SK-N-SH (cell line): Measurements from ENCODE around the gene PAPOLB. TPM values are rescaled to one million over a fixed set of nuclear protein-coding genes. Genes with fewer than 3 reads are reported as not detected.

ENCODE experiments used
- CTCF ChIA-PET: fragments of 300-600, 350-600 bp; formaldehyde crosslinking; extraction: SDS; loops from one replicate; lab custom pipeline; 2021; lab: Yijun Ruan, JAX
- POLR2A ChIA-PET: fragments of 350-600 bp; sonication (Branson Sonifier 250); formaldehyde crosslinking; extraction: SDS; loops from one replicate; lab custom pipeline; 2020; ENCODE audit warnings: antibody characterized with exemption, inconsistent platforms; lab: Yijun Ruan, JAX
- DNase-seq: peaks from one replicate; pipeline ENCODE4 v3.0.0; 2012
- H2AFZ ChIP-seq: fragments of 200-600 bp; sonication (generic); 2 replicates; pipeline ENCODE4 v1.8.1; 2016; ENCODE audit warnings: antibody characterized with exemption, mild to moderate bottlenecking, low read depth
- H3F3A ChIP-seq: fragments of 200-600 bp; sonication (generic); replicated peaks from 2 replicates; pipeline ENCODE3; 2016; ENCODE audit warnings: antibody characterized with exemption, mild to moderate bottlenecking; ENCODE audit not compliant: insufficient read depth
- H3K27ac ChIP-seq, 2 experiments: fragments of 200-500 bp in 1 of 2; fragments of 200-600 bp in 1 of 2; sonication (Bioruptor generic) in 1 of 2; sonication (generic), shearing (Covaris generic) in 1 of 2; 2 replicates each; pipeline versions ENCODE4 v1.5.1 to v1.6.1; 2014 to 2016; ENCODE audit warnings: low read depth in 2 of 2, inconsistent platforms in 1 of 2, low read length in 1 of 2, mild to moderate bottlenecking in 1 of 2, mixed read lengths in 1 of 2
- H3K27me3 ChIP-seq: fragments of 200-600 bp; sonication (generic), shearing (Covaris generic); 2 replicates; pipeline ENCODE4 v1.6.1; 2016; ENCODE audit warnings: mixed run types; ENCODE audit not compliant: insufficient read depth
- H3K36me3 ChIP-seq, 2 experiments: fragments of 200-500 bp in 1 of 2; fragments of 200-600 bp in 1 of 2; sonication (Bioruptor generic) in 1 of 2; sonication (generic) in 1 of 2; replicated peaks in 1 of 2; 2 replicates each; pipeline versions ENCODE3 to v1.5.1; 2014 to 2016; ENCODE audit warnings: low read length in 1 of 2, mild to moderate bottlenecking in 1 of 2; ENCODE audit not compliant: insufficient read depth in 2 of 2, control insufficient read depth in 1 of 2
- H3K4me1 ChIP-seq, 2 experiments: fragments of 200-500 bp in 1 of 2; fragments of 200-600 bp in 1 of 2; sonication (Bioruptor generic) in 1 of 2; sonication (generic), shearing (Covaris generic) in 1 of 2; 2 replicates each; pipeline versions ENCODE4 v1.5.1 to v1.6.1; 2014 to 2016; ENCODE audit warnings: low read depth in 1 of 2, low read length in 1 of 2, mixed run types in 1 of 2; ENCODE audit not compliant: insufficient read depth in 2 of 2, control insufficient read depth in 1 of 2
- H3K4me2 ChIP-seq: fragments of 200-600 bp; sonication (generic), shearing (Covaris generic); 2 replicates; pipeline ENCODE4 v1.6.1; 2017; ENCODE audit warnings: mixed run types
- H3K4me3 ChIP-seq, 2 experiments: fragments of 200-500 bp in 1 of 2; fragments of 200-600 bp in 1 of 2; sonication (Bioruptor generic) in 1 of 2; sonication (generic), shearing (Covaris generic) in 1 of 2; 2 replicates each; pipeline versions ENCODE4 v1.5.1 to v1.8.1; 2014 to 2016; ENCODE audit warnings: low read depth in 2 of 2, inconsistent platforms in 1 of 2, low read length in 1 of 2, mild to moderate bottlenecking in 1 of 2, mixed read lengths in 1 of 2, moderate library complexity in 1 of 2
- H3K79me2 ChIP-seq: fragments of 200-600 bp; sonication (generic); 2 replicates; pipeline ENCODE4 v1.8.1; 2017; ENCODE audit warnings: mild to moderate bottlenecking; ENCODE audit not compliant: insufficient read depth
- H3K9ac ChIP-seq: fragments of 200-600 bp; sonication (generic); 2 replicates; pipeline ENCODE4 v1.6.1; 2017; ENCODE audit warnings: mixed run types
- H3K9me2 ChIP-seq: fragments of 200-600 bp; sonication (generic); 2 replicates; pipeline ENCODE4 v1.6.1; 2017; ENCODE audit warnings: mixed run types
- H3K9me3 ChIP-seq: fragments of 200-600 bp; sonication (generic); 2 replicates; pipeline ENCODE4 v1.6.1; 2017; ENCODE audit warnings: mixed run types, mild to moderate bottlenecking, moderate library complexity
- H4K20me1 ChIP-seq: fragments of 200-600 bp; sonication (generic); 2 replicates; pipeline ENCODE4 v1.6.1; 2017; ENCODE audit warnings: mild to moderate bottlenecking, mixed run types; ENCODE audit not compliant: insufficient read depth
- EP300 ChIP-seq, 2 experiments: IDR thresholded peaks; 2 replicates each; pipeline versions ENCODE4 v1.4.0 to v1.6.1; 2012; ENCODE audit warnings: borderline replicate concordance in 1 of 2, low read depth in 1 of 2, low read length in 1 of 2
- EZH2phosphoT487 ChIP-seq: fragments of 200-600 bp; sonication (generic); IDR thresholded peaks from 2 replicates; pipeline ENCODE4 v1.6.1; 2017; ENCODE audit warnings: low read depth, mixed run types, mild to moderate bottlenecking, antibody characterized with exemption, moderate library complexity, borderline replicate concordance
- FOSL2 ChIP-seq: IDR thresholded peaks from 2 replicates; pipeline ENCODE4 v1.4.0; 2012; ENCODE audit warnings: low read depth, mild to moderate bottlenecking, moderate library complexity, borderline replicate concordance
- FOXJ3 ChIP-seq: sonication (generic); formaldehyde crosslinking; IDR thresholded peaks from 2 replicates; pipeline ENCODE4 v1.5.1; 2020; ENCODE audit warnings: mild to moderate bottlenecking, missing genetic modification reagents
- FOXM1 ChIP-seq: IDR thresholded peaks from 2 replicates; pipeline ENCODE4 v1.4.0; 2012; ENCODE audit warnings: low read depth, mild to moderate bottlenecking
- GABPA ChIP-seq: IDR thresholded peaks from 2 replicates; pipeline ENCODE4 v1.4.0; 2012; ENCODE audit warnings: low read depth, mild to moderate bottlenecking
- GATA2 ChIP-seq: sonication (generic); formaldehyde crosslinking; IDR thresholded peaks from 2 replicates; pipeline ENCODE4 v1.5.0; 2020; ENCODE audit warnings: mild to moderate bottlenecking, missing genetic modification reagents
- MEF2A ChIP-seq: IDR thresholded peaks from 2 replicates; pipeline ENCODE4 v1.4.0; 2012; ENCODE audit warnings: low read depth, borderline replicate concordance
- NFIC ChIP-seq: IDR thresholded peaks from 2 replicates; pipeline ENCODE4 v1.4.0; 2012; ENCODE audit warnings: borderline replicate concordance
- NRF1 ChIP-seq: IDR thresholded peaks from 2 replicates; pipeline ENCODE4 v1.6.1; 2012; ENCODE audit warnings: low read depth, mild to moderate bottlenecking, low read length
- POLR2AphosphoS5 ChIP-seq: IDR thresholded peaks from 2 replicates; pipeline ENCODE4 v1.6.1; 2012; ENCODE audit warnings: low read depth, low read length
- RAD21 ChIP-seq: IDR thresholded peaks from 2 replicates; pipeline ENCODE4 v1.6.1; 2012; ENCODE audit warnings: mild to moderate bottlenecking, low read length
- RCOR1 ChIP-seq: fragments of 150-350 bp; IDR thresholded peaks from 2 replicates; pipeline ENCODE4 v1.6.1; 2017; ENCODE audit warnings: antibody characterized with exemption, low read length
- REST ChIP-seq: IDR thresholded peaks from 2 replicates; pipeline ENCODE4 v1.6.1; 2012; ENCODE audit warnings: mild to moderate bottlenecking, low read depth, low read length, moderate library complexity
- SIN3A ChIP-seq: IDR thresholded peaks from 2 replicates; pipeline ENCODE4 v1.6.1; 2012; ENCODE audit warnings: low read depth, mild to moderate bottlenecking, low read length, moderate library complexity, borderline replicate concordance
- SMC3 ChIP-seq: IDR thresholded peaks from 2 replicates; pipeline ENCODE4 v1.6.1; 2012; ENCODE audit warnings: low read depth, low read length, improper control_type of control experiment
- WGBS: methylation state at CpG from one replicate; pipeline ENCODE4 v1.1.6; 2017; ENCODE audit warnings: low lambda C conversion rate; 5-methylcytosine and 5-hydroxymethylcytosine counted together
- polyA plus RNA-seq, 3 experiments: library from polyadenylated mRNA; depleted of rRNA; stranded (reverse); fragments of >200 nt; gene quantifications; 2 replicates each; pipeline ENCODE4 v1.2.3, GENCODE V29; 2012
- TF ChIP-seq, protein P1 (sequence below): fragments of 150-350 bp; IDR thresholded peaks from 2 replicates; pipeline ENCODE4 v1.6.1; 2016; ENCODE audit warnings: mild to moderate bottlenecking, low read depth, low read length
- TF ChIP-seq, protein P2 (sequence below): IDR thresholded peaks from 2 replicates; pipeline ENCODE4 v1.4.0; 2012; ENCODE audit warnings: low read depth
- TF ChIP-seq, protein P3 (sequence below): fragments of 150-350 bp; IDR thresholded peaks from 2 replicates; pipeline ENCODE4 v1.6.1; 2017; ENCODE audit warnings: antibody characterized with exemption, low read length, low read depth, borderline replicate concordance

The PAPOLB gene
- polyA plus RNA-seq, 1 of the 3 experiments (the other 2 are of a cell fraction), result not detected

DNA sequence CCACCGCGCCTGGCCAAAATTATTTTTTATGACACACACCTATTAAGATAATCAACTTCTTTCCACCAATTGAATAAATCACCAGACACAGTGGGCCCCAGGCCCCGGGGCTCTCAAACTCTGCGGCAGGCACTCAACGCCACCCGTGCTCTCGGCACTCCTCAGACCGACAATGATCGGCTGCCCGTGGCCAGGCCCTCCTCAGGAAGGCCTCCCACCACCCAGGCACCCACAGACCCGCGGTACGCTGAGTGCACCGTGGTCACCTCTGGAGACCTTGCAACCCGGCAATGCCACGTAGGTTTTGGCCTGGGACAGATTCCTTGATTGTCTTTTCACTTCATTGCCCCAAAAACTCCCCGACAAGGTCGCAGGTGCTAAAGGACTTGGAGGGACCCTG is 14.8 kb upstream of the PAPOLB start:
- POLR2A ChIA-PET, result no interaction called here
- H3K9me2 ChIP-seq, result no peaks in the 10 kb centered on the region
- no peak overlapping the region for H3K4me2 ChIP-seq
- TF ChIP-seq, protein P1, sequence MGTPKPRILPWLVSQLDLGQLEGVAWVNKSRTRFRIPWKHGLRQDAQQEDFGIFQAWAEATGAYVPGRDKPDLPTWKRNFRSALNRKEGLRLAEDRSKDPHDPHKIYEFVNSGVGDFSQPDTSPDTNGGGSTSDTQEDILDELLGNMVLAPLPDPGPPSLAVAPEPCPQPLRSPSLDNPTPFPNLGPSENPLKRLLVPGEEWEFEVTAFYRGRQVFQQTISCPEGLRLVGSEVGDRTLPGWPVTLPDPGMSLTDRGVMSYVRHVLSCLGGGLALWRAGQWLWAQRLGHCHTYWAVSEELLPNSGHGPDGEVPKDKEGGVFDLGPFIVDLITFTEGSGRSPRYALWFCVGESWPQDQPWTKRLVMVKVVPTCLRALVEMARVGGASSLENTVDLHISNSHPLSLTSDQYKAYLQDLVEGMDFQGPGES, result no peak
- TF ChIP-seq SMC3 (no peak), EP300 (IDR thresholded peaks at IDR 0.05; ENCODE audit: borderline replicate concordance in 1 of 2, low read depth in 1 of 2, low read length in 1 of 2) (no peak), SIN3A (no peak), REST (no peak)
- TF ChIP-seq, all 33 proteins: peak for 0
- Histone ChIP-seq H3F3A (peaks cover under 1% of the 10 kb centered on the region), H3K27ac (no peak overlapping the region), H3K9ac (no peak overlapping the region), H3K79me2 (peaks cover 5% of the 10 kb centered on the region; the same call in 1 of the 2 replicates), H4K20me1 (no peaks in the 10 kb centered on the region), H2AFZ (no peak overlapping the region), H3K4me3 (no peak overlapping the region), H3K27me3 (no peaks in the 10 kb centered on the region), H3K9me3 (no peaks in the 10 kb centered on the region), H3K4me1 (peaks cover 0 to 51% of the 10 kb centered on the region in 2 experiments; a peak in 1 of 4 replicates), H3K36me3 (peaks cover 0 to 3% of the 10 kb centered on the region in 2 experiments)
- CTCF ChIA-PET, result interaction anchor here (2.8 to 21.4 kb wide), 2 partner anchors 24 to 47 kb away, joined by 14 to 645 read pairs; partner anchors contain the start of gene PAPOLB
- no peak for DNase-seq
- 98% methylated on average over 18 of the region's 18 CpGs for WGBS

GRCh38 chr7:4875391-4875790 is 13.6 kb upstream of the PAPOLB start:
- WGBS, result 99% methylated on average over 15 of the region's 15 CpGs
- TF ChIP-seq GABPA (no peak), POLR2AphosphoS5 (no peak), FOSL2 (no peak), EZH2phosphoT487 (no peak), RCOR1 (no peak), SMC3 (no peak), NRF1 (no peak), EP300 (IDR thresholded peaks at IDR 0.05; ENCODE audit: borderline replicate concordance in 1 of 2, low read depth in 1 of 2, low read length in 1 of 2) (no peak), FOXJ3 (no peak), RAD21 (no peak), FOXM1 (no peak), NFIC (no peak), GATA2 (CRISPR knock-in tag) (no peak), MEF2A (no peak)
- TF ChIP-seq, protein P2, sequence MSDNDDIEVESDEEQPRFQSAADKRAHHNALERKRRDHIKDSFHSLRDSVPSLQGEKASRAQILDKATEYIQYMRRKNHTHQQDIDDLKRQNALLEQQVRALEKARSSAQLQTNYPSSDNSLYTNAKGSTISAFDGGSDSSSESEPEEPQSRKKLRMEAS, result no peak
- TF ChIP-seq, protein P3, sequence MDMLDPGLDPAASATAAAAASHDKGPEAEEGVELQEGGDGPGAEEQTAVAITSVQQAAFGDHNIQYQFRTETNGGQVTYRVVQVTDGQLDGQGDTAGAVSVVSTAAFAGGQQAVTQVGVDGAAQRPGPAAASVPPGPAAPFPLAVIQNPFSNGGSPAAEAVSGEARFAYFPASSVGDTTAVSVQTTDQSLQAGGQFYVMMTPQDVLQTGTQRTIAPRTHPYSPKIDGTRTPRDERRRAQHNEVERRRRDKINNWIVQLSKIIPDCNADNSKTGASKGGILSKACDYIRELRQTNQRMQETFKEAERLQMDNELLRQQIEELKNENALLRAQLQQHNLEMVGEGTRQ, result no peak

More at GRCh38 chr7:4875391-4875790, 13.6 kb upstream of the PAPOLB start:
- H3K36me3 ChIP-seq, result peaks cover 0 to 3% of the 10 kb centered on the region in 2 experiments
- H3K27ac ChIP-seq, result no peak overlapping the region
- H3K9me2 ChIP-seq, result no peaks in the 10 kb centered on the region
- no peaks in the 10 kb centered on the region for H3K79me2 ChIP-seq
- no peak for DNase-seq
- no peak overlapping the region for H3K4me3 ChIP-seq
- H3F3A ChIP-seq, result no peaks in the 10 kb centered on the region
- no peaks in the 10 kb centered on the region for H3K27me3 ChIP-seq
- H4K20me1 ChIP-seq, result no peaks in the 10 kb centered on the region
- H3K4me1 ChIP-seq, result peaks cover 0 to 55% of the 10 kb centered on the region in 2 experiments; a peak in 1 of 4 replicates
- no peaks in the 10 kb centered on the region for H3K9me3 ChIP-seq
- no peak overlapping the region for H2AFZ ChIP-seq
- no peak overlapping the region for H3K9ac ChIP-seq
- ChIA-PET CTCF (interaction anchor here (0.8 to 21.4 kb wide), 4 partner anchors 8 to 77 kb away, joined by 3 to 645 read pairs (median 61); partner anchors contain the start of genes PAPOLB and RADIL), POLR2A (no interaction called here)
- no peak overlapping the region for H3K4me2 ChIP-seq
